ENCODE data around the gene DNAJB4.
"Not testable (repeated sequence)": the region's sequence is repeated elsewhere in the genome, so short reads cannot be mapped to it uniquely, and the experiment has no call there.

- TF ChIP-seq, protein P1, sequence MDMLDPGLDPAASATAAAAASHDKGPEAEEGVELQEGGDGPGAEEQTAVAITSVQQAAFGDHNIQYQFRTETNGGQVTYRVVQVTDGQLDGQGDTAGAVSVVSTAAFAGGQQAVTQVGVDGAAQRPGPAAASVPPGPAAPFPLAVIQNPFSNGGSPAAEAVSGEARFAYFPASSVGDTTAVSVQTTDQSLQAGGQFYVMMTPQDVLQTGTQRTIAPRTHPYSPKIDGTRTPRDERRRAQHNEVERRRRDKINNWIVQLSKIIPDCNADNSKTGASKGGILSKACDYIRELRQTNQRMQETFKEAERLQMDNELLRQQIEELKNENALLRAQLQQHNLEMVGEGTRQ (CRISPR knock-in tag; IDR thresholded peaks at IDR 0.05): not testable (repeated sequence)
- TF ChIP-seq, protein P2, sequence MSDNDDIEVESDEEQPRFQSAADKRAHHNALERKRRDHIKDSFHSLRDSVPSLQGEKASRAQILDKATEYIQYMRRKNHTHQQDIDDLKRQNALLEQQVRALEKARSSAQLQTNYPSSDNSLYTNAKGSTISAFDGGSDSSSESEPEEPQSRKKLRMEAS (CRISPR knock-in tag; IDR thresholded peaks at IDR 0.05): not testable (repeated sequence)
- TF ChIP-seq ZNF232, CREB1 (CRISPR knock-in tag; IDR thresholded peaks at IDR 0.05): not testable (repeated sequence)
- TF ChIP-seq, protein P3, sequence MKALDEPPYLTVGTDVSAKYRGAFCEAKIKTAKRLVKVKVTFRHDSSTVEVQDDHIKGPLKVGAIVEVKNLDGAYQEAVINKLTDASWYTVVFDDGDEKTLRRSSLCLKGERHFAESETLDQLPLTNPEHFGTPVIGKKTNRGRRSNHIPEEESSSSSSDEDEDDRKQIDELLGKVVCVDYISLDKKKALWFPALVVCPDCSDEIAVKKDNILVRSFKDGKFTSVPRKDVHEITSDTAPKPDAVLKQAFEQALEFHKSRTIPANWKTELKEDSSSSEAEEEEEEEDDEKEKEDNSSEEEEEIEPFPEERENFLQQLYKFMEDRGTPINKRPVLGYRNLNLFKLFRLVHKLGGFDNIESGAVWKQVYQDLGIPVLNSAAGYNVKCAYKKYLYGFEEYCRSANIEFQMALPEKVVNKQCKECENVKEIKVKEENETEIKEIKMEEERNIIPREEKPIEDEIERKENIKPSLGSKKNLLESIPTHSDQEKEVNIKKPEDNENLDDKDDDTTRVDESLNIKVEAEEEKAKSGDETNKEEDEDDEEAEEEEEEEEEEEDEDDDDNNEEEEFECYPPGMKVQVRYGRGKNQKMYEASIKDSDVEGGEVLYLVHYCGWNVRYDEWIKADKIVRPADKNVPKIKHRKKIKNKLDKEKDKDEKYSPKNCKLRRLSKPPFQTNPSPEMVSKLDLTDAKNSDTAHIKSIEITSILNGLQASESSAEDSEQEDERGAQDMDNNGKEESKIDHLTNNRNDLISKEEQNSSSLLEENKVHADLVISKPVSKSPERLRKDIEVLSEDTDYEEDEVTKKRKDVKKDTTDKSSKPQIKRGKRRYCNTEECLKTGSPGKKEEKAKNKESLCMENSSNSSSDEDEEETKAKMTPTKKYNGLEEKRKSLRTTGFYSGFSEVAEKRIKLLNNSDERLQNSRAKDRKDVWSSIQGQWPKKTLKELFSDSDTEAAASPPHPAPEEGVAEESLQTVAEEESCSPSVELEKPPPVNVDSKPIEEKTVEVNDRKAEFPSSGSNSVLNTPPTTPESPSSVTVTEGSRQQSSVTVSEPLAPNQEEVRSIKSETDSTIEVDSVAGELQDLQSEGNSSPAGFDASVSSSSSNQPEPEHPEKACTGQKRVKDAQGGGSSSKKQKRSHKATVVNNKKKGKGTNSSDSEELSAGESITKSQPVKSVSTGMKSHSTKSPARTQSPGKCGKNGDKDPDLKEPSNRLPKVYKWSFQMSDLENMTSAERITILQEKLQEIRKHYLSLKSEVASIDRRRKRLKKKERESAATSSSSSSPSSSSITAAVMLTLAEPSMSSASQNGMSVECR (CRISPR knock-in tag; IDR thresholded peaks at IDR 0.05; ENCODE audit: borderline replicate concordance): not testable (repeated sequence)
Observed at GRCh38 chr1:78000536-78000935, 4.2 kb upstream of the DNAJB4 start.
